Suprapubic skin (tissue), 4 donors: ENCODE measurements around the gene ARHGAP25. TPM values are rescaled to one million over a fixed set of nuclear protein-coding genes. Genes with fewer than 3 reads are reported as not detected.

ENCODE experiments used
- DNase-seq, 2 donors: peaks; one replicate each; pipeline ENCODE4 v3.0.0-alpha.2; 2019; ENCODE audit warnings: low spot score in 2 of 2
- H3K27ac ChIP-seq: fragments of 200-600 bp; sonication (generic); one replicate; pipeline ENCODE4 v1.5.1; 2019
- H3K27me3 ChIP-seq: fragments of 200-600 bp; sonication (generic); one replicate; pipeline ENCODE4 v1.5.1; 2019
- H3K36me3 ChIP-seq: fragments of 200-600 bp; sonication (generic); one replicate; pipeline ENCODE4 v1.5.1; 2019
- H3K4me1 ChIP-seq: fragments of 200-600 bp; sonication (generic); one replicate; pipeline ENCODE4 v1.5.1; 2019
- H3K4me3 ChIP-seq: fragments of 200-600 bp; sonication (generic); one replicate; pipeline ENCODE4 v1.5.1; 2019; ENCODE audit warnings: mild to moderate bottlenecking
- H3K9me3 ChIP-seq: fragments of 200-600 bp; sonication (generic); one replicate; pipeline ENCODE4 v1.5.1; 2019
- EP300 ChIP-seq: sonication (generic); formaldehyde crosslinking; IDR thresholded peaks from one replicate; pipeline ENCODE4 v1.6.1; 2017; ENCODE audit warnings: antibody characterized with exemption
- POLR2A ChIP-seq, 2 donors: fragments of 450-650 bp; IDR thresholded peaks; one replicate each; pipeline ENCODE4 v1.6.1; 2017; ENCODE audit warnings: antibody characterized with exemption in 2 of 2, mild to moderate bottlenecking in 2 of 2, moderate library complexity in 2 of 2
- POLR2AphosphoS5 ChIP-seq, 3 donors: sonication (generic); formaldehyde crosslinking; IDR thresholded peaks; one replicate each; pipeline ENCODE4 v1.6.1; 2017; ENCODE audit warnings: antibody characterized with exemption in 3 of 3
- WGBS: methylation state at CpG from one replicate; pipeline ENCODE4 v1.1.5; 2018; 5-methylcytosine and 5-hydroxymethylcytosine counted together
- total RNA-seq, 4 donors: library from RNA; depleted of rRNA; stranded (reverse); fragments of >200 nt; gene quantifications; one replicate each; pipeline ENCODE4 v1.1.0, GENCODE V29; 2016
- TF ChIP-seq, protein P1 (sequence below), 2 donors: fragments of 200-600 bp in 1 of 2; fragments of 450-650 bp in 1 of 2; sonication (generic) in 1 of 2; IDR thresholded peaks; one replicate each; pipeline ENCODE4 v1.5.1; 2016 to 2019; ENCODE audit warnings: antibody characterized with exemption in 2 of 2, mild to moderate bottlenecking in 1 of 2, moderate library complexity in 1 of 2

Gene ARHGAP25
- total RNA-seq, 4 donors from 2014 or later: 2.0 to 10.9 (median 6.1) TPM

DNA sequence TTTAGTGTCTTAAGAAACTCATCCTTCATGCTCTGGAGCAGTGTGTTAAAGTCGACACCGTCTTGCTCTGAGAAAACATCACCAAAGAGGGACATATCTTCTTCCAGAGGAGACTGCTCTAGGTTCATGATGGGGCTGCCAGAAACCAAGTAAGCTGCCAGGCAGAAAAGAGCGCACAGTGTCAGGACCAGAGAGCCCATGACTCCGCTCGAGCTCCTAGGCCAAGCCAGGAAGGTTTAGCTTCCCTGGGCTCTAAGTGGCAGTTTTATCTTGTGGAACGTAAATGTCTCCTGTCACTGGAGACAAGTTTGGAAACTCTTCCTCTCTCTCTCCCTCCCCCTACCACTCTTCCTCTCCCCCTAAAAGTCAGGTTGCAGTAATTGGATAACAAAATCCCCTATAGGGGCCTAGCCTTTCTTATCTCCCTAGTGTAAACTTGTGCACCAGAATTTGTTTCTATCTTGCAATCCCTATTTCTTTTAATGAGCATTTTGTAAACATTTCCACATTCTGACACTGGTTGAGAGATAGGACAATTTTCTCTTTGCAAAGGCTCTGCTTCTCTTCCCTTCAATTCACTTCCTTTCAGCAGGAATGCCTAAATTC is 136.7 kb downstream of the ARHGAP25 start, which contains the start of gene BMP10:
Gene BMP10, minus strand, starts transcription at position 239 of the 606 bp plus-strand sequence. Its CDS starts 39 bp downstream, at position 200.
- no peak for DNase-seq
- Histone ChIP-seq H3K36me3 (no peaks in the 10 kb centered on the region), H3K27ac (no peak within 1 kb of the TSS), H3K9me3 (no peaks in the 10 kb centered on the region), H3K4me1 (no peaks in the 10 kb centered on the region), H3K4me3 (no peak within 1 kb of the TSS), H3K27me3 (no peaks in the 10 kb centered on the region)
- WGBS: 91% methylated on average over 6 of the region's 6 CpGs
- no peak for TF ChIP-seq POLR2A (IDR thresholded peaks at IDR 0.05)
- TF ChIP-seq POLR2AphosphoS5 (IDR thresholded peaks at IDR 0.05): no peak
- TF ChIP-seq, protein P1, sequence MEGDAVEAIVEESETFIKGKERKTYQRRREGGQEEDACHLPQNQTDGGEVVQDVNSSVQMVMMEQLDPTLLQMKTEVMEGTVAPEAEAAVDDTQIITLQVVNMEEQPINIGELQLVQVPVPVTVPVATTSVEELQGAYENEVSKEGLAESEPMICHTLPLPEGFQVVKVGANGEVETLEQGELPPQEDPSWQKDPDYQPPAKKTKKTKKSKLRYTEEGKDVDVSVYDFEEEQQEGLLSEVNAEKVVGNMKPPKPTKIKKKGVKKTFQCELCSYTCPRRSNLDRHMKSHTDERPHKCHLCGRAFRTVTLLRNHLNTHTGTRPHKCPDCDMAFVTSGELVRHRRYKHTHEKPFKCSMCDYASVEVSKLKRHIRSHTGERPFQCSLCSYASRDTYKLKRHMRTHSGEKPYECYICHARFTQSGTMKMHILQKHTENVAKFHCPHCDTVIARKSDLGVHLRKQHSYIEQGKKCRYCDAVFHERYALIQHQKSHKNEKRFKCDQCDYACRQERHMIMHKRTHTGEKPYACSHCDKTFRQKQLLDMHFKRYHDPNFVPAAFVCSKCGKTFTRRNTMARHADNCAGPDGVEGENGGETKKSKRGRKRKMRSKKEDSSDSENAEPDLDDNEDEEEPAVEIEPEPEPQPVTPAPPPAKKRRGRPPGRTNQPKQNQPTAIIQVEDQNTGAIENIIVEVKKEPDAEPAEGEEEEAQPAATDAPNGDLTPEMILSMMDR (IDR thresholded peaks at IDR 0.05): no peak
- no peak for TF ChIP-seq EP300

Other genes with a start within 250 kb of the ARHGAP25 start
- under 1 TPM in 2 of 4 donors, not detected in 2; 0.13 to 0.24 TPM for gene PROKR1, start 91.2 kb upstream of the ARHGAP25 start, total RNA-seq
- not detected for gene BMP10, start 136.6 kb downstream of the ARHGAP25 start, total RNA-seq
- not detected for gene GKN2, start 218.1 kb downstream of the ARHGAP25 start, total RNA-seq
- not detected for gene GKN1, start 239.8 kb downstream of the ARHGAP25 start, total RNA-seq